GM19395 (cell line): ENCODE data around the gene DCUN1D2.

Experiments used
- ATAC-seq: cut with Tn5 transposase; IDR thresholded peaks from one replicate; pipeline ENCODE4 v1.9.1; 2021; ENCODE audit warnings: mild to moderate bottlenecking, moderate library complexity; ENCODE audit not compliant: unreplicated experiment

DCUN1D2 gene

DNA sequence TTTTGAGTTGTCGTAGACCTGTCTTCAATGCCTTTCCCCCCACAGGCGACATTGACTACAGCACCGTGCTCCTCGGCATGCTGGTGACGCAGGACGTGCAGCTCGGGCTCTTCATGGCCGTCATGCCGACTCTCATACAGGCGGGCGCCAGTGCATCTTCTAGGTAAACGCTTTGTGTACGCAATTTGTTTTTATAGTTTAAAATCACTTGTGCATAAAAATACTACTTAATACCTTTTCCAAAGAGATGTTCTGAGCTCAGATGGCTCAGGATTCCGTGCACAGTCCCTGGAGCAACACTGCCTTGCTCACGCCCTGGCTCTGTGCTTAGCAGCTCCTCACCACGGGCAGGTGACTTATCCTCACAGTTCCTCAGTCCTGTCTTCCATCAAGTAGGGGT lies 30.1 kb upstream of the DCUN1D2 start:
- ATAC-seq, result no peak

DNA sequence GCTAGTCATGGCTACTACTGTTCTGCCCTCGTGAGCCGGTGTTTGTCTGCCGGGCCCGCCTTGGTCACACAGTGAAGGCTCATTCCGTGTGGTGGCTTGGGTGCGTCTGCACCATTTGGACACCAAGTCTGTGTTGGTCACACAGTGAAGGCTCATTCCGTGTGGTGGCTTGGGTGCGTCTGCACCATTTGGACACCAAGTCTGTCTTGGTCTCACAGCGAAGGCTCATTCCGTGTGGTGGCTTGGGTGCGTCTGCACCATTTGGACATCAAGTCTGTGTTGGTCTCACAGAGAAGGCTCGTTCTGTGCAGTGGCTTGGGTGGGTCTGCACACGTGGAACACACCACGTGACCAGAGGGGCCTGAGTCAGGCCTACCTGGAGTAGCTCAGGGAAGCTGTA lies 29.0 kb upstream of the DCUN1D2 start:
- ATAC-seq, result no peak

DNA sequence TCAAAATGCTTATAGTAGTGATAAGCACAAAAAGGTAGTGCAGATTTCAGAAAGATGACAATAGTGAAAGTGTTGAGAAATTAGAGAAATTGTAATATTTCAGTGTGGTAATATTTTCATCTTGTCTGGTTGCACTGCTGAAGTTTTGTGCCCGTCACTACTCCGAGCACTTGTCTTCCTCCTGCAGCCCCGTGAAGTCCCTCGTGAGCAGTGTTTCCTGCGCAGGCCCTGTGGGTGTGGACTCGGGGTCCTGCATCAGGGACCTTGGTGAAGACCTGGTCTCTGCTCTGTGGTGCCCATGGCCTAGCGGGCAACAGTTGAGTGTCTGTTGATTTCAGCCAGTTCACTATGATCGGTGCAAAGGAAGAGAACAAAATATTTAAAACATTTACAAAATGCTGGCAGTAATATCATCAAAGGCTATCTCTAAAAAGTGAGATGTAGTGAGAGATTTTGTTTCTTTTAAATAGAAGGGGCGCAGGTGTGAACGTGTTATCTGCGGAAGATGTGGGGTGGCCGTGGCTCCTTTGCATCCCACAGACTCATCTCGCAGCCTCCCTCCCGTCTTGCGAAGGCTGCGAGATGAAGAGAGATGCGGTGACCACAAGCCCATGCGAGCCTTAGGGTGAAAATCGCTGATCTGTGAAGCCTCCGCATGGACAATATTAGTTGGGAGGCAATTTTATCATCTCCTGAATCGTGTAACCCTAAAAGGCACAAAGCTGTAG lies 27.7 kb upstream of the DCUN1D2 start:
- ATAC-seq, result no peak

DNA sequence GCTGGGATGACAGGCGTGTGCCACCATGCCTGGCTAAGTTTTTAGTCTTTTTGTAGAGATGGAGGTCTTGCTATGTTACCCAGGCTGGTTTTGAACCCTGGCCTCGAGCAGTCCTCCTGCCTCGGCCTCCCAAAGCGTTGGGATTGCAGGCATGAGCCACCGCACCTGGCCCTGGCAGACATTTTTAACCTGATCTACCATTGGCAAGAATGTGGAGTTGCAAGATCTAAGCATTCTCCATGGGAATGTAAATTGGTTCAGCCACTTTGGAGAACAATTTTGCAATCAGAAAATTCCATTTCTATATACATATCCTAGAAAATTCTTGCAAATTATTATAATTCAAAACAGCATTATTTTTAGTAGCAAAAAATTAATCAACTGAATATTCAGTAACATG lies 24.3 kb upstream of the DCUN1D2 start:
- no peak for ATAC-seq

DNA sequence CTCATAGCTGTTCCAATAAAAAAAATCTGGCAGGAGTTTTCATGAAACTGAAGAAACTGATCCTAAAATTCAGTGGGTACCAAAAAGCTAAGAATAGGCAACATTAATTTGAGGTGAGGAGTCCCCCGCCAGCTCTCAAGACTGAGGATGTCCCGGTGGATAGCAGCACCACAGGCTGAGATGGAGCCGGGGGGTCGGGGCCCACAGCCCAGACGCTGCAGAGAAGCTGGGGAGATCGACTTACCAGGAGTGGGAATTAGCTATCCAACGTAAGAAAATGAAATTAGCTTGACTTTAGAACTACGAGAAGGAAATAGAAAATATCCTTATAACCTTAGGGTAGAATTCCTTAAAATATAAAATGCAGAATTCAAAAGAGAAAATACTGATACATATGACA lies 23.2 kb upstream of the DCUN1D2 start:
- no peak for ATAC-seq

DNA sequence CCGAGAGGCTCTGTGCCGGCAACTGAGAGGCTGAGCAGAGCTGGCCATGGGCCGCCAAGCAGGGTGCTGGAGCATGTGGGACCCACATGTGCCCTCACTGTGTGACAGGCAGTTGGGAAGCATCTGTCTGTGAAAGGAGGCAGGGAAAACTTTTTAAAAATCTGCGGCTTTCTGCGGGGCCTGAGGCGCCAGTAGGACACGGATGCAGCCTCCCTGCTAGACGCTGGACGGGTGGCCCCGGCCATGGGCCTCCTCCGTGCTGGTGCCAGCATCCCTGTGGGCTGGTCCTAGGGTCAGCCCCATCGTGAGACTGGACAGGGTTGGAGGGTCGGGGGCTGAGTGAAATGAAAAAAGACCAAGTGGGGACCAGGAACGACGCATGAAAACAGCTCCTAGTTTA lies 20.9 kb upstream of the DCUN1D2 start:
- ATAC-seq, result no peak

DNA sequence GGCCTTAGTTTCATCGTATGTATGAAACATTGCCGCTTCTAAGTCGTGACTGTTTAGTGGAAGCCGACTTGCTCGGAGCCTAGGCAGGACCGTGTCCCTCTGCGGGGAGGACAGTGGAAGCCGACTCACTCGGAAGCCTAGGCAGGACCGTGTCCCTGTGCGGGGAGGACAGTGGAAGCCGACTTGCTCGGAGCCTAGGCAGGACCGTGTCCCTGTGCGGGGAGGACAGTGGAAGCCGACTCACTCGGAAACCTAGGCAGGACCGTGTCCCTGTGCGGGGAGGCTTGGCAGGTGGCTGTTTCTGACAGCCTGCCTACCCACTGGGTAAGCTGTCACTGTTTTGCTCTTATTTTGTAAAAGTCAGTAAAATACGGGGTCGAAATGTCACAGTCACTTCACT lies 20.4 kb upstream of the DCUN1D2 start:
- no peak for ATAC-seq

DNA sequence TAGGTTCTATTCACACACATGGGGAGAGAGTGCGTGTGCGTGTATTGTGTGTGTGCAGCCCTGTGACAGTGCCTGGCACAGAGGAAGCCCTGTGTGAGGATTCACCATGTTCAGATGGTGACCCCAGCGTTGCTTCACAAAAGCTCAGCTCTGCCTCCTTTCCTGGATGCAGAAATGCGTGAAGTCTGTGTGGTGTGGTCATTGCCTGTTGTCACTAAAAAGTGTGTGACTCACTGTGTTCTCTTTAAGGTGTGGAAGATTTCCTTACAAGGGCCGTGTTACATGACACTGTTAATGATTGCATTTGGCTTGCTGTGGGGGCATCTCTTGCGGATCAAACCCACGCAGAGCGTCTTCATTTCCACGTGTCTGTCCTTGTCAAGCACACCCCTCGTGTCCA lies 19.5 kb upstream of the DCUN1D2 start:
- no peak for ATAC-seq

DNA sequence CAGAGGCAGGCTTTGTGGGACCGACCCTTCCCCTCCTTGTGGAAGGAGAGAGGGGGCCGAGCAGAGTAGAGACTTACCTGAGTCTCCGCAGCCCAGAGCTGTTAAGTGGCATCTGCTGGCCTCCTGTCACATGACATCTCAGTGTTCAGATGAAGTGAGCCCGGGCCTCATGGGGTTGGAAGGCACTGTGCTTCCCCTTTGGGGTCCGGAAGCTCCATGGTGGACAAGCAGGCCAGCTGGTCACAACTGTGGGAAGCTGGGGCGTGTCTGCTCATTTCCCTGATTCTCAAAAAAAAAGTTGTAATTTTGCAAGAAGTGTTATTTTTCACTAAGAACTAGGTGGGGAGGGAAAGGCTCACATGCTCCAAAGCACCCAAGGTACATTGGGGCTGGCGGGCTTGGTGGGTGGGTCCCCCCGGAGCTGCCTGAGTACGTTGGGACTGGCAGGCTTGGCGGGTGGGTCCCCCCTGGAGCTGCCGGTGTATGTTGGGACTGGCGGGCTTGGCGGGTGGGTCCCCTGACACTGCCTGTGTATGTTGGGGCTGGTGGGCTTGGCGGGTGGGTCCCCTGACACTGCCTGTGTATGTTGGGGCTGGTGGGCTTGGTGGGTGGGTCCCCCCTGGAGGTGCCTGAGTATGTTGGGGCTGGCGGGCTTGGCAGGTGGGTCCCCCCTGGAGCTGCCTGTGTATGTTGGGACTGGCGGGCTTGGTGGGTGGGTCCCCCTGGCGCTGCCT lies 18.2 kb upstream of the DCUN1D2 start:
- no peak for ATAC-seq

DNA sequence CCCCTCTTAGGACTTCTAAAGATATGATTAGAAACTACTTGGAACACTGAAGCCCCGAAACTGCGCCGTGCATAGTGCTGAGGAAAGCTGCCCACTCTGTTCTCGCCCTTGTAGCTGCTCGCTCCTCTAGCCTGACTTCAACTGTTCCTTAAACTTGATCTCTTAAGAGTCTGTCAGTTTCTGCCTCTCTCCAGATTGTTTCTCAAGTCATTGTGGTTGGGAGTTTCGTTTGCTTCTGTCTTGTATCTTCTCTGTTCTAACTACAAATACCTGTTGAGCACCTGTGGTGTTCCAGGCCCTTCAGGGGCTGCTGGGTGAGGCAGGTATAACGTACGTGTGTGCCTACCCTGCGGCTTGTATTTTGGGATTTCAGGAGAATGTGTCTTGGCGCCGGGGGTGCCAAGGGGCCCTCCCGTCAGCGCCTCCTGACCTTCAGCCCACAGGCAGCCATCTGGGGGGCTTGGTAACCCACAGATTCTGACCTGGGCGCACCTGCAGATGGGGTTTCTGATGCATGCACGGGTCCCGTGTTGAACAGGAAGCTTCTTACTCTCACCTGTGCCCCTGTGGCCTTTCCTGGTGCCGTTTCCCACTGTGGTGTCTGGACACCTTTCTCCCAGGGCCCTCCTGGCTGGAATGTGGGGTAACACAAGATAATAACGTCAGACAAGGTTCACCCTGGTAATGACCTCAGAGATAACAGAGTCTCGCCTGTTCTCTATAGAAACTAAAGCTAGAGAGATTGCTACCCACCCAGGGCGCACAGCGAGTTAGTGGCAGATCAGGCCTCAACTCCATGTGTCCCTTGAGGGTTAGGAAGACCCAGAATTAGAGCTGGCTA lies 17.2 kb upstream of the DCUN1D2 start:
- ATAC-seq, result no peak

DNA sequence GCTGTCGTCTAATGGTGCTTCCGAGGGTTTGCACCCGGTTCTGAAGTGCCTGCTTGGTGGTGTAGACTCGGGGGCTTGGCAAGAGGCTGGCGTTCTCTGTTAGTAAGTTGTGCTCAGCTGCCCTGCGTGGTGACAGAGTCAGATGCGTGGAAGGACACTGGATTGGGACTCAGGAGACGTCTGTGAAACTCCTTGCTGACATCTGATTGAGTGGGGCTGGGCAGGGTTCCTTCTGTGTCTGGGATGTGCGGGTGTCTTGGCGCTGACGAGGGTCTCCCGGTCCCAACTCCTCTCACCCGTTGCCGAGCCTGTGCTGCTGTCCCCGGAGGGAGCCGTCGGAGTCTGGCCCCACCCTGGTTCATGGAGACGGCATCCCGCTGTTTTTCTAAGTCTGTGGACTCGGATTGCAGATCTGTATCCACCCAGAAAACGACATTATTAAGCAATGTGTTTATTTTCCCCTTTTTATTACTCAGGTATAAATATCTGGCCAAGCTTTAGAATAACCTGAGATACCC lies 16.4 kb upstream of the DCUN1D2 start:
- no peak for ATAC-seq

DNA sequence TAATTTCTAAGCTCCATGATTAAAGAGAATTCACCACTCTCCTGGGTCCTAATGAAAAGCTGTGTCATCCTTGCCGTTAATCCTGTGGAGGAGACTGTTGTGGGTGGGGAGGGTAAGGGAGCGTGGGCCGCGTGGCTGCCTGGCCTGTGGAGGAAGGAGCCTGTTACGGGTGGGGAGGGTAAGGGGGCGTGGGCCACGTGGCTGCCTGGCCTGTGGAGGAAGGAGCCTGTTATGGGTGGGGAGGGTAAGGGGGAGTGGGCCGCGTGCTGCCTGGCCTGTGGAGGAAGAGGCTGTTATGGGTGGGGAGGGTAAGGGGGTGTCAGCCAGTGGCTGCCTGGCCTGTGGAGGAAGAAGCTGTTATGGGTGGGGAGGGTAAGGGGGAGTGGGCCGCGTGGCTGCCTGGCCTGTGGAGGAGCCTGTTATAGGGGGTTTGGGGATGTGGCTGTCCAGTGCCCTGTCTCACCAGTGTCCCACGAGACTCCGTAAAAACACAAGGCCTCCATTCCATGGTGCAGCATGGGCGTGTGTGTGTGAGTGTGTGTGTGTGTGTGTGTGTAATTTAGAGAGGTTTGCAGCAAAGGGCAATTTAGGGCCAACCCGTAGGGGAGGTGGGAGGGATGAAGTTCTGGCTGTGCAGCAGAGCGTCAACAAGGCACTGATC lies 15.6 kb upstream of the DCUN1D2 start:
- ATAC-seq, result no peak

DNA sequence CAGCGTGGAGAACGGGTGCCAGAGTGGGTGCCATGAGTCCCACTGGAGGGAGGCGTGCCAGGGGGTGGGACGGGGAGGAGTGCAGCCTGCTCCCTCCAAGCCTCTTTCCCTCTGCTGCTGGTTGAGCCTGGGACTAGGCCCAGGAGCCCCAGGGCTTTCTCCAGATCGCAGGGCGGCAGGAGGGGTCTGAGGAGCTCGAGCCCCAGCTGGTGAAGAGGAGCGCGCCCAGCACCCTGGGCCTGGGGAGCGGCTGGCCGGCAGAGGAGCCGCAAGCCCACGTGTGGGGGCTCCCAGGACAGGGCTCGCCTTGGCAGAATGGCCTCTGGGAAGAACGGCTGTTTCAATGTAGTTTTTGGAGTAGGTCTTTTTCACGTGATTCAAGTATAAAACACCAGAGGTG lies 12.2 kb upstream of the DCUN1D2 start:
- no peak for ATAC-seq

DNA sequence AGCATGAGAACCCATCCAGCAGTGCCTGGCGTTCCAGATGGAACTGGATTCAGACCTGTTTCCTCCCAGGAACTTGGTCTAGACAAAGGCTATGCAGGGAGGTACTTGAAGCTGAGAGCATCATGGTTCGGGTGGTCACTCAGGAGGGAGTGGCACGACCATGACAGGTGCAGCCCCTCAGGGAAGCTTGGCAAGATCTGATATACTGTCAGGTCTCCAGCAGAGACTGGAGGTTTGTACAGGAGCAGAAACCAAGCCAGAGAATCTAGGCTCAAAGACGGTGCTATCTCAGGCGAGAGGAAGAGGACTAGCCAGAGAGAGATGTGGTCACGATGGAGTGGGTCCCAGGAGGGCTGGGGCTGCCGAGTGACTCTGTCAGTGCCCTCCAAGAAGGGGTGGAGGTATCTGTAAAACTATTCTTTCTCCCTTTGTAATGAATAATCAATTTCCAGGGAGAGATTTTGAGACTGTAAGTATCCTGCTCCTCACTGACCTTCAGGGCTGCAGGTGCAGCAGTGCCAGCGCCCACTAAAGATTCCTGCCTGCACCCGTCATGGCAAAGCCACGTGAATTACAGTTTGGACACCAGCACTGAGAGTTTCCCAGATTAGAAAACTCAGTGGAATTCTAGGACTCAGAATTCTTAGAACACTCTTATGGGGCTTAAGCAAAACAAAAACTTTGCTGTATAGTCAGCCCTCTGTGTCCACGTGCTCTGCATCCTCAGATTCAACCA lies 10.2 kb upstream of the DCUN1D2 start:
- ATAC-seq, result no peak

DNA sequence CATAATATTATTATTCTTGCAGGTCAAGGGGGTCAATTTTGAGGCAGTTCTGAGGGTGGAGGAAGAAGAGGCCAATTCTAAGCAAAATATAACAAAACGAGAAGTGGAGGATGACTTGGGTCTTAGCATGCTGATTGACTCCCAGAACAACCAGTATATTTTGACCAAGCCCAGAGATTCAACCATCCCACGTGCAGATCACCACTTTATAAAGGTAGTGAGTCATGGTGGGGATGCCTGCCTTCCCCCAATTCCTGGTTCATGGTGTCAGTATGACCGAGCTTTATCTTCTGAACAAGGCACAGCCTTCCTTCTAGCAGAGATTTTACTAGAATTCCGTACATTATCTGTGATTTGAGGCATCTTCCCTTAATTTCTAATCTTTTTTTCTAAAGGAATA lies 9.4 kb upstream of the DCUN1D2 start:
- no peak for ATAC-seq

DNA sequence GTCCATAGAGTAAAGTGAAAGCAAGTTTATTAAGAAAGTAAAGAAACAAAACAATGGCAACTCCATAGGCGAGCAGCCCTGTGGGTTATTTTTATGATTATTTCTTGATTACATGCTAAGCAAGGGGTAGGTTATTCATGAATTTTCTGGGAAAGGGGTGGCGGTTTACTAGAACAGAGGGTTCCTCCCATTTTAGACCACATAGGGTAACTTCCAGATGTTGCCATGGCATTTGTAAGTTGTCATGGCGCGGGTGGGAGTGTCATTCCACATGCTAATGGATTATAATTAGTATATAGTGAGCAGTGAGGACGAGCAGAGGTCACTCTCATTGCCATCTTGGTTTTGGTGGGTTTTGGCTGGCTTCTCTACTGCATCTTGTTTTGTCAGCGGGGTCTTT lies 8.4 kb upstream of the DCUN1D2 start:
- no peak for ATAC-seq

DNA sequence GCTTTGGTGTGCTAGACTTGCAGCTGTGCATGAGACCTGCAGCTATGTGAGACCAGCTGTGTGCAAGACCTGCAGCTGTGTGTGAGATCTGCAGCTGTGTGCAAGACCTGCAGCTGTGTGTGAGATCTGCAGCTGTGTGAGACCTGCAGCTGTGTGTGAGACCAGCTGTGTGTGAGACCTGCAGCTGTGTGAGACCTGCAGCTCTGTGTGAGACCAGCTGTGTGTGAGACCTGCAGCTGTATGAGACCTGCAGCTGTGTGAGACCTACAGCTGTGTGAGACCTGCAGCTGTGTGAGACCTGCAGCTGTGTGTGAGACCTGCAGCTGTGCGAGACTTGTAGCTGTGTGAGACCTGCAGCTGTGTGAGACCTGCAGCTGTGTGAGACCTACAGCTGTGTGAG lies 6.7 kb upstream of the DCUN1D2 start:
- ATAC-seq, result no peak

DNA sequence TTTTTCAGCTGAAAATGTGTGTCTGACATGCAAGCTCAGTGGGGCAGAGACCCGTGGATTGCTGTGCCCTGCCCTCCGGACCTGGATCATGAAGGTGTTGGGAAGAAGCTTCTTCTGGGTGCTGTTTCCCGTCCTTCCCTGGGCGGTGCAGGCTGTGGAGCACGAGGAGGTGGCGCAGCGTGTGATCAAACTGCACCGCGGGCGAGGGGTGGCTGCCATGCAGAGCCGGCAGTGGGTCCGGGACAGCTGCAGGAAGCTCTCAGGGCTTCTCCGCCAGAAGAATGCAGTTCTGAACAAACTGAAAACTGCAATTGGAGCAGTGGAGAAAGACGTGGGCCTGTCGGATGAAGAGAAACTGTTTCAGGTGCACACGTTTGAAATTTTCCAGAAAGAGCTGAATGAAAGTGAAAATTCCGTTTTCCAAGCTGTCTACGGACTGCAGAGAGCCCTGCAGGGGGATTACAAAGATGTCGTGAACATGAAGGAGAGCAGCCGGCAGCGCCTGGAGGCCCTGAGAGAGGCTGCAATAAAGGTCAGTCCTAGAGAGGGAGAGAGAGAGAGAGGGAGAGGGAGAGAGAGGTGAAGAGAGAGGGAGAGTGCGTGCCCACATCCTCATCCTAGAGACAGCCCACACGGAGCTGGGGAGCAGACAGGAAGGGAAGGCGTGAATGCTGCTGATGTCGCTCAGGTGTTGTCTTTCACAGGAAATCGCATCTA lies 5.1 kb upstream of the DCUN1D2 start:
- no peak for ATAC-seq

DNA sequence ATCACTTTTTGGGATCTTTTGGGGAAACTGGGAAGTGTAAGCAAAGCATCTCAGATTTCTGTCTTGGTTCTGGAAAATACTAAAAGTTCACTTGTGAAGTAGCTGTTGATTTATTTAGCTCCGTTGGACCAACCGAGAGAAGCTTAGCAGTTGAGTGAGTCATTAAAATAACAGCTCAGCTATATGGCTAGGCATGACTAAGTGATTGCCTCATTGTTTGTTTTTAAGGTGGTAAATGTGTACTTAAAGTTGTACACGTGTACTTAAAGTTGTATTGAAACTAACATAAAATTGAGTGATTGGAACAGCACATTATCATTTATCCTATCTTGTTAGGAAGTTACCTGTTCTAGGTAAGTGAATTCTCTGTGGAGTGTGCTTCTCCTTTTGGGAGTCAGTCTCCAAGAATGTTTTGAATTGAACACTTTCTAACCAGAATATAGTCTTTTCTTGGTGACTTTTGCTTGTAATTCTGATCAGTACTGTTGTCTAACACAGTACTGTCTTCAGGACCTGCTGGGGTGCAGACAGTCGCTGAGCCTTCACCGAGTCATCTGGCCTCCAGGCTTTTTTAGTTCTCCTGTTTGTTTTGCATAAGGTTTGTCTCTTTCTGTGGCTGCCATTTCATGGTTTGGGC lies 2.9 kb upstream of the DCUN1D2 start:
- peak; percentile 31 for ATAC-seq
